Liver (tissue), 9 donors: ENCODE results near the gene XXYLT1. TPM values are rescaled to one million over a fixed set of nuclear protein-coding genes. Genes with fewer than 3 reads are reported as not detected.

Experiments used
- DNase-seq: peaks from one replicate; pipeline ENCODE4 v3.0.0-alpha.2; 2017; ENCODE audit warnings: low spot score
- H3K27ac ChIP-seq, 2 donors: one replicate each; pipeline ENCODE4 v1.7.0; 2013; ENCODE audit warnings: inconsistent platforms in 2 of 2, low read length in 2 of 2, control low read depth in 1 of 2, low read depth in 1 of 2, mild to moderate bottlenecking in 1 of 2
- H3K27me3 ChIP-seq, 4 donors: one replicate each; pipeline versions ENCODE4 v1.6.1 to v1.7.0; 2013; ENCODE audit warnings: low read length in 3 of 4, inconsistent platforms in 1 of 4, mild to moderate bottlenecking in 1 of 4, moderate library complexity in 1 of 4; ENCODE audit not compliant: control insufficient read depth in 4 of 4, insufficient read depth in 4 of 4
- H3K36me3 ChIP-seq, 4 donors: one replicate each; pipeline versions ENCODE4 v1.6.1 to v1.7.0; 2013; ENCODE audit warnings: low read length in 3 of 4, mild to moderate bottlenecking in 3 of 4, low read depth in 1 of 4, moderate library complexity in 1 of 4; ENCODE audit not compliant: control insufficient read depth in 4 of 4, insufficient read depth in 3 of 4
- H3K4me1 ChIP-seq, 4 donors: one replicate each; pipeline versions ENCODE4 v1.6.1 to v1.7.0; 2013; ENCODE audit warnings: low read length in 3 of 4, mild to moderate bottlenecking in 3 of 4, moderate library complexity in 1 of 4; ENCODE audit not compliant: control insufficient read depth in 4 of 4, insufficient read depth in 4 of 4
- H3K4me3 ChIP-seq, 3 donors: one replicate each; pipeline versions ENCODE4 v1.6.1 to v1.7.0; 2013; ENCODE audit warnings: low read length in 3 of 3, control low read depth in 1 of 3, low read depth in 1 of 3, mild to moderate bottlenecking in 1 of 3
- H3K9ac ChIP-seq, 2 donors: one replicate each; pipeline ENCODE4 v1.7.0; 2013; ENCODE audit warnings: low read length in 2 of 2, mild to moderate bottlenecking in 2 of 2, moderate library complexity in 2 of 2, control low read depth in 1 of 2, low read depth in 1 of 2
- H3K9me3 ChIP-seq, 4 donors: one replicate each; pipeline versions ENCODE4 v1.6.1 to v1.7.0; 2013; ENCODE audit warnings: low read length in 3 of 4; ENCODE audit not compliant: control insufficient read depth in 4 of 4
- EGR1 ChIP-seq, 2 donors: IDR thresholded peaks; 2 replicates each; pipeline ENCODE4 v1.6.1; 2016 to 2018; ENCODE audit warnings: antibody characterized with exemption in 2 of 2, low read depth in 2 of 2
- FOXA2 ChIP-seq: IDR thresholded peaks from 2 replicates; pipeline ENCODE4 v1.6.1; 2016; ENCODE audit warnings: antibody characterized with exemption
- GABPA ChIP-seq, 2 donors: IDR thresholded peaks in 1 of 2; conservative IDR thresholded peaks in 1 of 2; 2 replicates each; pipeline ENCODE4 v1.6.1; 2016; ENCODE audit warnings: antibody characterized with exemption in 2 of 2, mild to moderate bottlenecking in 1 of 2, moderate library complexity in 1 of 2
- HNF4A ChIP-seq, 2 donors: conservative IDR thresholded peaks; 2 replicates each; pipeline ENCODE4 v1.6.1; 2016; ENCODE audit warnings: antibody characterized with exemption in 2 of 2, mild to moderate bottlenecking in 2 of 2
- HNF4G ChIP-seq: IDR thresholded peaks from 2 replicates; pipeline ENCODE4 v1.6.1; 2016; ENCODE audit warnings: antibody characterized with exemption
- JUND ChIP-seq, 2 donors: IDR thresholded peaks; 2 replicates each; pipeline ENCODE4 v1.6.1; 2016; ENCODE audit warnings: antibody characterized with exemption in 2 of 2
- NR2F2 ChIP-seq: IDR thresholded peaks from 2 replicates; pipeline ENCODE4 v1.6.1; 2016; ENCODE audit warnings: antibody characterized with exemption
- RAD21 ChIP-seq, 2 donors: IDR thresholded peaks; 2 replicates each; pipeline ENCODE4 v1.6.1; 2016; ENCODE audit warnings: antibody characterized with exemption in 2 of 2, mild to moderate bottlenecking in 2 of 2
- RXRA ChIP-seq, 2 donors: IDR thresholded peaks; 2 replicates each; pipeline ENCODE4 v1.6.1; 2017 to 2018; ENCODE audit warnings: antibody characterized with exemption in 2 of 2, mild to moderate bottlenecking in 1 of 2
- SP1 ChIP-seq: IDR thresholded peaks from 2 replicates; pipeline ENCODE4 v1.6.1; 2018; ENCODE audit warnings: antibody characterized with exemption, mild to moderate bottlenecking
- TAF1 ChIP-seq: conservative IDR thresholded peaks from 2 replicates; pipeline ENCODE4 v1.6.1; 2016; ENCODE audit warnings: antibody characterized with exemption, mild to moderate bottlenecking
- YY1 ChIP-seq: IDR thresholded peaks from 2 replicates; pipeline ENCODE4 v1.6.1; 2016; ENCODE audit warnings: antibody characterized with exemption, mild to moderate bottlenecking
- WGBS: extraction: QIAGEN DNeasy Blood & Tissue Kit; methylation state at CpG from one replicate; pipeline ENCODE4 v1.1.7; 2013; 5-methylcytosine and 5-hydroxymethylcytosine counted together
- polyA plus RNA-seq, 2 donors: library from polyadenylated mRNA; stranded (reverse) in 1 of 2; unstranded in 1 of 2; fragments of 200-250 nt in 1 of 2; fragments of >200 nt in 1 of 2; fragmentation: Nextera tagmentation in 1 of 2; extraction: Ambion mirVana in 1 of 2; gene quantifications; one replicate each; pipeline versions ENCODE4 v1.2.1 to v1.2.3, GENCODE V29; 2013 to 2015
- total RNA-seq, 2 donors: library from RNA; depleted of rRNA; stranded (reverse); fragments of >200 nt; gene quantifications; one replicate each; pipeline ENCODE4 v1.2.3, GENCODE V29; 2014
- TF ChIP-seq, protein P1 (sequence below): IDR thresholded peaks from 2 replicates; pipeline ENCODE4 v1.6.1; 2016; ENCODE audit warnings: antibody characterized with exemption
- TF ChIP-seq, protein P2 (sequence below): fragments of 150-350 bp; IDR thresholded peaks from 2 replicates; pipeline ENCODE4 v1.5.1; 2017; ENCODE audit warnings: improper control_type of control experiment, low read depth, low read length; ENCODE audit not compliant: missing input control
- TF ChIP-seq, protein P3 (sequence below): IDR thresholded peaks from 2 replicates; pipeline ENCODE4 v1.6.1; 2016; ENCODE audit warnings: antibody characterized with exemption
- TF ChIP-seq, protein P4 (sequence below): IDR thresholded peaks from 2 replicates; pipeline ENCODE4 v1.6.1; 2016; ENCODE audit warnings: antibody characterized with exemption
- TF ChIP-seq, protein P5 (sequence below): IDR thresholded peaks from 2 replicates; pipeline ENCODE4 v1.6.1; 2016; ENCODE audit warnings: antibody characterized with exemption, mild to moderate bottlenecking
- donor health status: healthy.
- donor health status: healthy.
- donor health status: healthy.
- donor health status: healthy.
- donor health status: healthy.

Gene XXYLT1
- total and polyA plus RNA-seq, 4 donors = 0.93 to 7.6 (median 2.8) TPM

DNA sequence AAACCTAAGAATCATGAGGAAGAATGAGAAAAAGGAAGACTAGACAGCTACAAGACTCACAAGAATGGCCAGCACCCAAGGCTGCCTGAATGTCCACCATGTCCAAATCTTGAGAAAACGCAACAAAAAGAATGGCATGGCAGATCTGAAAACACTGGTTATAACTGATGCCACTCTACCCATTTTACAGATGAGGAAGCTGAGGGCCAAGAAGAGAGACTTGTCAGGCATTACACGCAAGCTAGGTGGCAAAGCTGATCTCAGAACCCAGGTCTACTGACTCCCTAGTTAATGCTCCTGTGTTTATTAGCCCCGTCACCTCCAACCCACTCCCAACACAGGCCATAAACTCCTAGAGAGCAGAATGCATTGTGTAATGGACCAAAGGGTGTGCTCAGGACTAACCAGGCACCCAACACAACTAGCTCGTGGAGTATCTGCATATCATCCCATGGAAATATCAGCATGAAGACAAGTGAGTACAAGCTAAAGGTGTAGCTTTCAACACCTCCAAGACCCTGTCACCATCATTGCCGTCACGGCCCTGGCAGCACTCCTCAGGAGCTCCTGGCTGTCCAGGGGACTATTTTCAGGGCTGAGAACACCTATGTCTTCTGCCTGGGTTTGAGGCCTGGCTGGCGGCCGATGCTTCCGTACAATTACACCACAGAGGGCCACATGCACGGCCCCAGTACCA, 111.7 kb downstream of the XXYLT1 start:
- no peak overlapping the region for H3K9ac ChIP-seq
- H3K9me3 ChIP-seq = no peaks in the 10 kb centered on the region
- no peak for DNase-seq
- WGBS = 91% methylated on average over 10 of the region's 10 CpGs
- no peak overlapping the region for H3K27ac ChIP-seq
- H3K4me1 ChIP-seq = peaks cover 0 to 5% (median 3%) of the 10 kb centered on the region in 4 donors
- TF ChIP-seq JUND (IDR thresholded peaks at IDR 0.05) (no peak), RAD21 (IDR thresholded peaks at IDR 0.05) (no peak), NR2F2 (no peak), TAF1 (no peak), HNF4A (conservative IDR thresholded peaks at IDR 0.05) (no peak), HNF4G (no peak)
- TF ChIP-seq, protein P1, sequence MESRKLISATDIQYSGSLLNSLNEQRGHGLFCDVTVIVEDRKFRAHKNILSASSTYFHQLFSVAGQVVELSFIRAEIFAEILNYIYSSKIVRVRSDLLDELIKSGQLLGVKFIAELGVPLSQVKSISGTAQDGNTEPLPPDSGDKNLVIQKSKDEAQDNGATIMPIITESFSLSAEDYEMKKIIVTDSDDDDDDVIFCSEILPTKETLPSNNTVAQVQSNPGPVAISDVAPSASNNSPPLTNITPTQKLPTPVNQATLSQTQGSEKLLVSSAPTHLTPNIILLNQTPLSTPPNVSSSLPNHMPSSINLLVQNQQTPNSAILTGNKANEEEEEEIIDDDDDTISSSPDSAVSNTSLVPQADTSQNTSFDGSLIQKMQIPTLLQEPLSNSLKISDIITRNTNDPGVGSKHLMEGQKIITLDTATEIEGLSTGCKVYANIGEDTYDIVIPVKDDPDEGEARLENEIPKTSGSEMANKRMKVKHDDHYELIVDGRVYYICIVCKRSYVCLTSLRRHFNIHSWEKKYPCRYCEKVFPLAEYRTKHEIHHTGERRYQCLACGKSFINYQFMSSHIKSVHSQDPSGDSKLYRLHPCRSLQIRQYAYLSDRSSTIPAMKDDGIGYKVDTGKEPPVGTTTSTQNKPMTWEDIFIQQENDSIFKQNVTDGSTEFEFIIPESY = no peak
- TF ChIP-seq, protein P2, sequence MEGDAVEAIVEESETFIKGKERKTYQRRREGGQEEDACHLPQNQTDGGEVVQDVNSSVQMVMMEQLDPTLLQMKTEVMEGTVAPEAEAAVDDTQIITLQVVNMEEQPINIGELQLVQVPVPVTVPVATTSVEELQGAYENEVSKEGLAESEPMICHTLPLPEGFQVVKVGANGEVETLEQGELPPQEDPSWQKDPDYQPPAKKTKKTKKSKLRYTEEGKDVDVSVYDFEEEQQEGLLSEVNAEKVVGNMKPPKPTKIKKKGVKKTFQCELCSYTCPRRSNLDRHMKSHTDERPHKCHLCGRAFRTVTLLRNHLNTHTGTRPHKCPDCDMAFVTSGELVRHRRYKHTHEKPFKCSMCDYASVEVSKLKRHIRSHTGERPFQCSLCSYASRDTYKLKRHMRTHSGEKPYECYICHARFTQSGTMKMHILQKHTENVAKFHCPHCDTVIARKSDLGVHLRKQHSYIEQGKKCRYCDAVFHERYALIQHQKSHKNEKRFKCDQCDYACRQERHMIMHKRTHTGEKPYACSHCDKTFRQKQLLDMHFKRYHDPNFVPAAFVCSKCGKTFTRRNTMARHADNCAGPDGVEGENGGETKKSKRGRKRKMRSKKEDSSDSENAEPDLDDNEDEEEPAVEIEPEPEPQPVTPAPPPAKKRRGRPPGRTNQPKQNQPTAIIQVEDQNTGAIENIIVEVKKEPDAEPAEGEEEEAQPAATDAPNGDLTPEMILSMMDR = no peak
- TF ChIP-seq, protein P3, sequence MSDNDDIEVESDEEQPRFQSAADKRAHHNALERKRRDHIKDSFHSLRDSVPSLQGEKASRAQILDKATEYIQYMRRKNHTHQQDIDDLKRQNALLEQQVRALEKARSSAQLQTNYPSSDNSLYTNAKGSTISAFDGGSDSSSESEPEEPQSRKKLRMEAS = no peak
- no peaks in the 10 kb centered on the region for H3K36me3 ChIP-seq
- no peaks in the 10 kb centered on the region for H3K27me3 ChIP-seq
- H3K4me3 ChIP-seq = no peak overlapping the region

DNA sequence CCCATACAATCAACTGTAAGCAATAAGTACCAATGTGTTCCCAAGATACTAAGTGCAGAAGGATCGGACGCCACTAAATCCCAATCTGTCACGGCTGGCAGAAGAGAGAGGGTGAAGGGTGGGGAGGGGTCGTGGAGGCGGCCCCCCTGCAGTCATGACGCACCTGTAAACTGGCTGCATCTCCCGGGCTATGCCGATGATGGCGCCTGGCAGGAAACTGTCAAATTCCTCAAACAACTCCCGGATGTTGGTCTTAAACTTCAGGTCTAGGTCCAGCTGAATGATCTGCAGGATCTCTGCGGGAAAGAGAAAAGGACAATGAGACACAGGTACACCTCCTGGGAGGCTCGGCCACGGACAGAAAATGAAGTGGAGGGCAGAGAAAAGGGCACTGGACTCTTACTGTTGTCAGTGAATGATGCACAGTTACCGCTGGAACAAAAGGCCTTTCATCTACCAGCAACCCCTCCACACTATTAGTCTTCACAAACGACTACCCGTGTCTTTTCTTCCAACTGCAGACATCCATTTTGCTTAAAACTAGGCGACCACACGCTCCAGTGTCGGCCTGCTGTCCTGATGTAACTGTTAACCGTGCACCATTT, 114.6 kb downstream of the XXYLT1 start:
- WGBS = 90% methylated on average over 20 of the region's 20 CpGs
- Histone ChIP-seq H3K36me3 (no peaks in the 10 kb centered on the region), H3K27me3 (no peaks in the 10 kb centered on the region), H3K4me1 (peaks cover 0 to 5% (median 3%) of the 10 kb centered on the region in 4 donors), H3K9me3 (no peaks in the 10 kb centered on the region), H3K4me3 (no peak overlapping the region), H3K9ac (no peak overlapping the region), H3K27ac (peak overlapping the region in 1 of 2 donors; percentile 21)
- DNase-seq = no peak
- TF ChIP-seq, protein P3 = no peak
- no peak for TF ChIP-seq YY1
- no peak for TF ChIP-seq EGR1 (IDR thresholded peaks at IDR 0.05; ENCODE audit: low read depth in 2 of 2)
- TF ChIP-seq SP1 = no peak
- no peak for TF ChIP-seq NR2F2
- TF ChIP-seq, protein P4, sequence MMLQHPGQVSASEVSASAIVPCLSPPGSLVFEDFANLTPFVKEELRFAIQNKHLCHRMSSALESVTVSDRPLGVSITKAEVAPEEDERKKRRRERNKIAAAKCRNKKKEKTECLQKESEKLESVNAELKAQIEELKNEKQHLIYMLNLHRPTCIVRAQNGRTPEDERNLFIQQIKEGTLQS = no peak
- no peak for TF ChIP-seq JUND (IDR thresholded peaks at IDR 0.05)
- TF ChIP-seq, protein P5, sequence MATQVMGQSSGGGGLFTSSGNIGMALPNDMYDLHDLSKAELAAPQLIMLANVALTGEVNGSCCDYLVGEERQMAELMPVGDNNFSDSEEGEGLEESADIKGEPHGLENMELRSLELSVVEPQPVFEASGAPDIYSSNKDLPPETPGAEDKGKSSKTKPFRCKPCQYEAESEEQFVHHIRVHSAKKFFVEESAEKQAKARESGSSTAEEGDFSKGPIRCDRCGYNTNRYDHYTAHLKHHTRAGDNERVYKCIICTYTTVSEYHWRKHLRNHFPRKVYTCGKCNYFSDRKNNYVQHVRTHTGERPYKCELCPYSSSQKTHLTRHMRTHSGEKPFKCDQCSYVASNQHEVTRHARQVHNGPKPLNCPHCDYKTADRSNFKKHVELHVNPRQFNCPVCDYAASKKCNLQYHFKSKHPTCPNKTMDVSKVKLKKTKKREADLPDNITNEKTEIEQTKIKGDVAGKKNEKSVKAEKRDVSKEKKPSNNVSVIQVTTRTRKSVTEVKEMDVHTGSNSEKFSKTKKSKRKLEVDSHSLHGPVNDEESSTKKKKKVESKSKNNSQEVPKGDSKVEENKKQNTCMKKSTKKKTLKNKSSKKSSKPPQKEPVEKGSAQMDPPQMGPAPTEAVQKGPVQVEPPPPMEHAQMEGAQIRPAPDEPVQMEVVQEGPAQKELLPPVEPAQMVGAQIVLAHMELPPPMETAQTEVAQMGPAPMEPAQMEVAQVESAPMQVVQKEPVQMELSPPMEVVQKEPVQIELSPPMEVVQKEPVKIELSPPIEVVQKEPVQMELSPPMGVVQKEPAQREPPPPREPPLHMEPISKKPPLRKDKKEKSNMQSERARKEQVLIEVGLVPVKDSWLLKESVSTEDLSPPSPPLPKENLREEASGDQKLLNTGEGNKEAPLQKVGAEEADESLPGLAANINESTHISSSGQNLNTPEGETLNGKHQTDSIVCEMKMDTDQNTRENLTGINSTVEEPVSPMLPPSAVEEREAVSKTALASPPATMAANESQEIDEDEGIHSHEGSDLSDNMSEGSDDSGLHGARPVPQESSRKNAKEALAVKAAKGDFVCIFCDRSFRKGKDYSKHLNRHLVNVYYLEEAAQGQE = no peak
- TF ChIP-seq RXRA (IDR thresholded peaks at IDR 0.05) = no peak
- no peak for TF ChIP-seq GABPA (IDR thresholded peaks at IDR 0.05 in 1 of 2, conservative IDR thresholded peaks at IDR 0.05 in 1 of 2)
- TF ChIP-seq, protein P1 = no peak
- TF ChIP-seq TAF1 = no peak
- TF ChIP-seq, protein P2 = no peak
- TF ChIP-seq RAD21 (IDR thresholded peaks at IDR 0.05) = no peak
- no peak for TF ChIP-seq HNF4A (conservative IDR thresholded peaks at IDR 0.05)
- TF ChIP-seq FOXA2 = no peak
- TF ChIP-seq HNF4G = no peak
